EL (cell line): Measurements from ENCODE around the gene MRAP2.
A peak's percentile ranks its signal among the peaks of the same experiment; 100 is the strongest.
"Not testable (repeated sequence)": the region's sequence is repeated elsewhere in the genome, so short reads cannot be mapped to it uniquely, and the experiment has no call there.

Experiments used
- DNase-seq: peaks from one replicate; pipeline ENCODE4 v3.0.0-alpha.2; 2016

The MRAP2 gene

DNA sequence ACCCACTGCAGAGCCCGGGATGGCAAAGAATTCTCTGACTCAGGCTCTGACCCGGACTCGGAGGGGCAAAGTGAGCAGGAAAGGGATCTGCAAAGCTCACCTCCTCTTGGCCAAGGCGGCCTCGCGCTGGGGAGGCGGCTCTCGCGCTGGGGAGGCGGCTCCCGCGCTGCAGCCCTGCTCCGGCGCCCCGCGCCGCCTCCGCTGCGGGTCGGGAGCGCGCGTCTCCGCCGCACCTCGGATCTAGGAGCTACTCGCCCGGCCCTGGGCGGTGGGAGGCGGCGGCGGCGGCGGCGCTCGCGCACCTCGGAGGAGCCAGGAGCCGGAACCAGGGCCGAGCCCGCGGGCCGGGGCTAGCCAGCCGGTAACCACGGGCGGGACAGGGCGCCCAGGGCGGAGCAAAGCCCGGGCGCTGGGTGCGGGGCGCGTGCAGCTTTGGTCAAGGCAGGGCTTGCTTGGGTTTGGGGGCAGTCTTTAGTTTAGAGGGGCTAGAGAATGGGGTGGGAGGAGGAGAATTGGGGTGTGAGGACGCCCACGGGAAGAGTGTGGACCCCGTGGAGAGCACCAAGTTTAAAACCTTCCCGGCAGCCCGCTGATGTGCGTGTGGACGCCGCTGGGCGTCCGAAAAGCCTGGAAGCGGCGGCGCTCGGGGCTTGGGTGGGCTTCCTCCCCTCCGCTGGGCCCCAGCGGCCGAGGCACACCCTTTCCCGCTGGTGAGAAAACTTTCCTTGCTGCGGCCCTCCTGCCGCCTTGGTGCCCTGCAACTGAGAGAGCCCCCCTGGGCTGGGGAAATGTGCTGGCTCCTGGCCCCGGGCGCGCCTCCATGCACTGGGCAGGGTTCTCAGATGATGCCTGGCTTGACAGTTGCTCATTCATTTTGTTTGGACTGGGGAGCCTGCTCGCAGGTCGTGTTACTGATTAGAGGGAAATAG lies at the start of gene MRAP2:
Gene MRAP2, plus strand, starts transcription at position 250 of the 929 bp plus-strand sequence. CDS start 21,547 bp downstream, outside the sequence.
- DNase-seq, result peak; percentile 36

GRCh38 chr6:83984411-83984810 lies 49.2 kb upstream of the MRAP2 start:
- DNase-seq, result no peak

- DNase-seq, result no peak
These were observed 48.3 kb upstream of the MRAP2 start for GRCh38 chr6:83985308-83985713.

GRCh38 chr6:83985715-83986114 lies 47.9 kb upstream of the MRAP2 start:
- DNase-seq, result no peak

- no peak for DNase-seq
These were observed 35.5 kb upstream of the MRAP2 start for GRCh38 chr6:83998021-83998584.

DNA sequence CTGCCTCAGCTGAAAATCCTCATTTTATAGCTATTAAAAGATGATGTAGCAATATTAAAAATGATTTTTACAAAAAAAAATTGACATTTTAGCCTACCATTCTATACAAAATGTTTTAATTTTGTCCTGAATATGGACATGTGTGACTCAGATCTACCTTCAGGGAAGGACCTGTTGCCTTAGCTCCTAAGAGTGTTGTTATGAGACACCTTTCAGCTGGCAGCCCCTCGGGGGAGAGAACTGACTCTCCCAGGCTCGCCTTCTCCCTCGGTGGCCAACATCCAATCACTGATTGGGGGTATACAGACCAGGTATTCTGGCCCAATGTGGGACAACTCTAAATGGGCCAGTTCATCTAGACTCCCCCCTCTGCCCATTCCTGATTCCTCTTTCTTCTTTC lies 32.5 kb upstream of the MRAP2 start:
- no peak for DNase-seq

- DNase-seq, result no peak
These were observed 31.3 kb upstream of the MRAP2 start for GRCh38 chr6:84002226-84002625.

DNA sequence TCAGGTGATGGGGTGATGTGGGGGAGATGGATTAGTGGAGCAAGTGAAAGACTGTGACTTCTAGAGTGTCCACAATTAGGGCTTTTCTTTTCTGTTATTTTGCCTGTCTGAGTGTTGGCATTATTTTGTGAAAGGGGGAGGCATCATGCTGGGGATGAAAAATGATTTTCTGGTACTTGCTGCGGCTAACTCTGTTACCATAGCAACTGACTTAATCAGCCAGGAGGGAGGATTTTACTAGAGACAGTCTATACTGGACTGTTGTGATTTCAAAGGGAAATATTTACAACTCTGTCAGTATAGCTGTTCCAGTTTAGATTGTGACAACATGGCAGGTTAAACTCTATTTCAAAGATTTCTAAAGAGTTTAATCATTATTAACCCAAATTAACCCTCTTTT lies 30.4 kb upstream of the MRAP2 start:
- DNase-seq, result no peak

DNA sequence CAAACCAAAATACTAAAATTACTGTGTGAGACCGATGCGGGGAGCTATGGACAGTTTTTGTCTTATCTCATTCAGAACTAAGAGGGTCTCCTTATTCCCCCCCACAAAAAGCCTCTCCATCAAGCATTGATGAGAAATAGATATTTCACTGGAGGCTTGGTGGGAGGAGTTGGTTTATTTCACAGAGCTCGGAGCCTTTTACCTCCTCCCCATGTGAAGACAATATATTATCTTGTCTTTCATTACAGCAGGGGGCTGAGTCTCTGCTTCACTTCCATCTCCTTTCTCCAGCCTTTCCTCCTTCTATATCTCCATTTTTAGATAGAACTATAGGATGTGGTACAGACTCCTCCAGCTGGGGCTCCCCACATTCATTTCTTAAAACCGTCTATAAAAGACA lies 29.9 kb upstream of the MRAP2 start:
- no peak for DNase-seq

GRCh38 chr6:84007871-84008270 lies 25.7 kb upstream of the MRAP2 start:
- DNase-seq, result no peak

- no peak for DNase-seq
These were observed 20.2 kb upstream of the MRAP2 start for GRCh38 chr6:84013354-84013753.

DNA sequence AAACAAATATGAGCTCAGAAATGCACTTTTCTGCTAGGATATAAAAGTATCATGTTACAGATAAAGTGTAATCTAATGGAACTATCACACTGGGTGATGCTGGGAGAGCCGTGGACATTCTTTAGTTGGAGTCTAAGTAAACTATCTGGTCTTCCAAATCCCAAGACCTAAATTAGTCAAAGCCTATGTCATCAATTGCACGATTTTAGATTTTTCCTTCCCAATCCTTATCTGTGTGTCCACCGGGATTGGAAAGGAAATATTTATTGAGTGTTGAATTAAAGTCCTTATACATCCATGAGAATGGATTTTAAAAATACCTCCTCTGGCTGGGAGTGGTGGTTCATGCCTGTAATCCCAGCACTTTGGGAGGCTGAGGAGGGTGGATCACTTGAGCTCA lies 19.6 kb upstream of the MRAP2 start:
- no peak for DNase-seq

- no peak for DNase-seq
These were observed 17.5 kb upstream of the MRAP2 start for GRCh38 chr6:84016029-84016428.

GRCh38 chr6:84017709-84018452 lies 15.7 kb upstream of the MRAP2 start:
- no peak for DNase-seq

DNA sequence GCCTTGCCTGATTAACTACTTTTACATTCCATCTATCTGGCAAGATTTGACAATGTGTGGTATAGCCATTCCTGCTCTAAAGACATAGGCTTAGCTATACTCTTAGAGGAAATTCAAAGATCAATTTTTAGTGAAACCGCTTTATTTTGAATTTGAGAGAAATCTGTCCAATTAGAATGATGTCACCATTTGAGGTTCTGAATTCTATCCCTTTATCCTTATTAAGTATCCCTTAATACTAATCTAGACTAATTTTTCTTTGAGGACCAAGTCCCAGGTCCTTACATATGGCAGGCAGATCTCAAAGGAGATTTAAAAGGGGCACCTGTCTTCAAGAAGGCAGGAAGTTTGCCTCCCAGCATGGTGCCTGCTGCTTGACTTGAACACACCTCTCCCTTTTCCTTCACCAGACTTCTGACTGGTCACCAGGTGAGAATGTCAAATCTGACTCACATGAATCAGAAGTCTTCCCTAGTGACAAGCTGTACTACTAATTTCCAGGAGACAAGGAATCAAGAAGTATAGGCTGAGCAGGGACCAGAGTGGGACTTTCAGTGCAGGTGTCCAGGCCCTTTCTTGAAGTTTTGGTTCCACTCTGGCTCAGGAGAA lies 15.0 kb upstream of the MRAP2 start:
- no peak for DNase-seq

GRCh38 chr6:84019141-84019841 lies 14.3 kb upstream of the MRAP2 start:
- no peak for DNase-seq

GRCh38 chr6:84019842-84020211 lies 13.7 kb upstream of the MRAP2 start:
- DNase-seq, result no peak

GRCh38 chr6:84021625-84022024 lies 11.9 kb upstream of the MRAP2 start:
- no peak for DNase-seq

GRCh38 chr6:84026721-84027164 lies 6.8 kb upstream of the MRAP2 start:
- DNase-seq, result no peak

DNA sequence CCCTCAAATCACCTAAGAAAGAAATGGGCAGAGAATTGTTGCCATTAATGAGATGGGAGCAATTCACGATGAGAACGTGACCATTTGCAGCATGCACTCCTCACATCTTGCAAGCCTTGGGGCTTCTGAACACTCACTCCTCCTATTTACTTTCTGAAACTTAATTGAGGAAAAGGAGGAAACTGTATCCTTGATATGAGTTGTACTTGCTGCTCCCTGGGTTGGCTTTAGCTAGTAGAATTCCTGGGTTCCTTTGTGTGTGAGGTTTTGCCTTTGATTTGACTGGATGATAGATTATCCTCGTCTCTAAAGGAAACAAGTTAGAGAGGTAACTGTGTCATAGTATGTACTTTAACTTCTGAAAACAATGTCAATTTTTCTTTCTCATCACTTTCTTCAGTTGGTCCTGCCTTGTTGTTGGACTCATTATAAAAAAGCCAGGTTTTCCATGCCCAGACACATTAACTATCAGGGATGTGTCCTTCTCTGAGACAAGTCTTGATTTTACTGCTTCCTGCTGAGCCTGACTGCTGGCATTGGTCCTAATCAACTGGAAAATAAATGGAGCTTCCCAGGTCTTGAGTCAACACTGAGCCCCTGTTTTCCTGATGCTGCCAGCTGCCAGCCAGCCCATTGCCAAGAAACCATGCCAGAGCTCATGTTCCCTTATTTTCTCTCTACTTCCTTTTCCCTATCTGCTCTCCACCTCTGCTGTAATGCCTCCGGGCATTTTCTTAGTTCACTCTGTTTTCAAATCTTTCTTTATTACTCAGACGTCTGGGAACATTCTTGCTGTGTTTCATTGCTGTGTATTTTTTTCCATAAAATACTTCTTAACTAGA lies 6.0 kb upstream of the MRAP2 start:
- DNase-seq, result peak; percentile 84

GRCh38 chr6:84028350-84028749 lies 5.2 kb upstream of the MRAP2 start:
- DNase-seq, result no peak

DNA sequence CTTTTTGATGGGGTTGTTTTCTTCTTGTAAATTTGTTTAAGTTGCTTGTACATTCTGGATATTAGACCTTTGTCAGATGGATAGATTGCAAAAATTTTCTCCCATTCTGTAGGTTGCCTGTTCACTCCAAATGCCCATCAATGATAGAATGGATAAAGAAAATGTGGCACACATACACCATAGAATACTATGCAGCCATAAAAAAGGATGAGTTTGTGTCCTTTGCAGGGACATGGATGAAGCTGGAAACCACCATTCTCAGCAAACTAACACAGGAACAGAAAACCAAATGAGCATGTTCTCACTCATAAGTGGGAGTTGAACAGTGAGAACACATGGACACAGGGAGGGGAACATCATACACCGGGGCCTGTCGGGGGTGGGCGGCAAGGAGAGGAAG lies 1.6 kb upstream of the MRAP2 start:
- not testable (repeated sequence) for DNase-seq
